Uterus (tissue), 2 donors: ENCODE data around the gene BBX.

Experiments
- CTCF ChIP-seq, 4 experiments: fragments of 200-600 bp in 2 of 4; fragments of 450-650 bp in 2 of 4; sonication (generic) in 2 of 4; IDR thresholded peaks; one replicate each; pipeline ENCODE4 v1.5.1; 2016 to 2019; ENCODE audit warnings: antibody characterized with exemption in 4 of 4, mild to moderate bottlenecking in 2 of 4, moderate library complexity in 1 of 4
- POLR2A ChIP-seq, 2 donors: fragments of 450-650 bp; IDR thresholded peaks; one replicate each; pipeline ENCODE4 v1.6.1; 2016; ENCODE audit warnings: antibody characterized with exemption in 2 of 2, mild to moderate bottlenecking in 1 of 2, moderate library complexity in 1 of 2

GRCh38 chr3:107760144-107760543, 237.4 kb downstream of the BBX start:
- TF ChIP-seq POLR2A (IDR thresholded peaks at IDR 0.05) (no peak), CTCF (IDR thresholded peaks at IDR 0.05) (no peak)
